Mesenchymal stem cell (in vitro differentiated cells and primary cell): Measurements from ENCODE around the gene STAT1.

ENCODE experiments used
- DNase-seq: peaks from one replicate; pipeline ENCODE4 v3.0.0-alpha.2; 2013
- H2AFZ ChIP-seq: one replicate; pipeline ENCODE4 v1.6.1; 2013; ENCODE audit warnings: low read depth, mild to moderate bottlenecking, control low read depth, inconsistent platforms, low read length, moderate library complexity
- H2AK5ac ChIP-seq: 2 replicates; pipeline ENCODE4 v1.6.1; 2013; ENCODE audit warnings: low read length, moderate library complexity, mild to moderate bottlenecking, inconsistent platforms; ENCODE audit not compliant: severe bottlenecking
- H2BK120ac ChIP-seq: one replicate; pipeline ENCODE4 v1.6.1; 2013; ENCODE audit warnings: low read depth, mild to moderate bottlenecking, inconsistent platforms, low read length, moderate library complexity
- H2BK12ac ChIP-seq, 2 experiments: one replicate each; pipeline ENCODE4 v1.6.1; 2013; ENCODE audit warnings: inconsistent platforms in 2 of 2, low read length in 2 of 2, mild to moderate bottlenecking in 2 of 2, moderate library complexity in 2 of 2, control low read depth in 1 of 2
- H2BK15ac ChIP-seq: one replicate; pipeline ENCODE4 v1.6.1; 2013; ENCODE audit warnings: mild to moderate bottlenecking, low read depth, inconsistent platforms; ENCODE audit not compliant: poor library complexity, severe bottlenecking
- H2BK5ac ChIP-seq: 2 replicates; pipeline ENCODE4 v1.6.1; 2013; ENCODE audit warnings: low read depth, mild to moderate bottlenecking, low read length, control low read depth, inconsistent platforms; ENCODE audit not compliant: poor library complexity, severe bottlenecking
- H3K14ac ChIP-seq, 2 experiments: one replicate each; pipeline ENCODE4 v1.6.1; 2013; ENCODE audit warnings: inconsistent platforms in 2 of 2, low read length in 2 of 2, control low read depth in 1 of 2, mild to moderate bottlenecking in 1 of 2, moderate library complexity in 1 of 2
- H3K18ac ChIP-seq, 2 experiments: one replicate each; pipeline ENCODE4 v1.6.1; 2013; ENCODE audit warnings: inconsistent platforms in 2 of 2, low read length in 2 of 2, control low read depth in 1 of 2, low read depth in 1 of 2, mild to moderate bottlenecking in 1 of 2
- H3K23ac ChIP-seq, 2 experiments: one replicate each; pipeline ENCODE4 v1.6.1; 2013; ENCODE audit warnings: inconsistent platforms in 2 of 2, low read length in 2 of 2, mild to moderate bottlenecking in 2 of 2, moderate library complexity in 2 of 2, control low read depth in 1 of 2
- H3K27ac ChIP-seq: 2 replicates; pipeline ENCODE4 v1.5.1; 2013; ENCODE audit warnings: mild to moderate bottlenecking, moderate library complexity, low read length, control low read depth, inconsistent platforms; ENCODE audit not compliant: poor library complexity, severe bottlenecking
- H3K27me3 ChIP-seq, 2 experiments: 2 replicates each; pipeline versions ENCODE4 v1.6.1 to v1.7.0; 2013; ENCODE audit warnings: low read length in 2 of 2, mild to moderate bottlenecking in 2 of 2, moderate library complexity in 2 of 2, control low read depth in 1 of 2, inconsistent platforms in 1 of 2; ENCODE audit not compliant: control insufficient read depth in 1 of 2, insufficient read depth in 1 of 2
- H3K36me3 ChIP-seq, 2 experiments: 2 replicates each; pipeline versions ENCODE4 v1.6.1 to v1.7.0; 2013; ENCODE audit warnings: low read length in 2 of 2, control low read depth in 1 of 2, inconsistent platforms in 1 of 2, low read depth in 1 of 2, mild to moderate bottlenecking in 1 of 2; ENCODE audit not compliant: insufficient read depth in 2 of 2, control insufficient read depth in 1 of 2
- H3K4ac ChIP-seq, 2 experiments: one replicate each; pipeline ENCODE4 v1.6.1; 2013; ENCODE audit warnings: inconsistent platforms in 2 of 2, low read length in 2 of 2, mild to moderate bottlenecking in 2 of 2, moderate library complexity in 2 of 2, control low read depth in 1 of 2, low read depth in 1 of 2
- H3K4me1 ChIP-seq: 2 replicates; pipeline ENCODE4 v1.6.1; 2013; ENCODE audit warnings: low read depth, low read length, control low read depth; ENCODE audit not compliant: control insufficient read depth, insufficient read depth
- H3K4me2 ChIP-seq: 2 replicates; pipeline ENCODE4 v1.6.1; 2013; ENCODE audit warnings: low read length, mild to moderate bottlenecking, inconsistent platforms; ENCODE audit not compliant: poor library complexity, severe bottlenecking
- H3K4me3 ChIP-seq, 2 experiments: 2 replicates each; pipeline versions ENCODE4 v1.5.1 to v1.7.0; 2013; ENCODE audit warnings: low read length in 2 of 2, mild to moderate bottlenecking in 2 of 2, control low read depth in 1 of 2, low read depth in 1 of 2; ENCODE audit not compliant: insufficient read depth in 1 of 2
- H3K79me1 ChIP-seq: replicated peaks from 2 replicates; pipeline ENCODE4 v1.6.1; 2013; ENCODE audit warnings: mild to moderate bottlenecking, control low read depth, low read length, inconsistent platforms; ENCODE audit not compliant: poor library complexity, severe bottlenecking
- H3K9ac ChIP-seq: 2 replicates; pipeline ENCODE4 v1.7.0; 2013; ENCODE audit warnings: mild to moderate bottlenecking, low read length, moderate library complexity
- H3K9me3 ChIP-seq: 2 replicates; pipeline ENCODE4 v1.7.0; 2013; ENCODE audit warnings: mild to moderate bottlenecking, low read length; ENCODE audit not compliant: control insufficient read depth
- H4K8ac ChIP-seq: one replicate; pipeline ENCODE4 v1.6.1; 2013; ENCODE audit warnings: inconsistent platforms, mild to moderate bottlenecking, low read length, moderate library complexity
- H4K91ac ChIP-seq: one replicate; pipeline ENCODE4 v1.6.1; 2013; ENCODE audit warnings: mild to moderate bottlenecking, low read length, inconsistent platforms
- WGBS: methylation state at CpG from one replicate; pipeline ENCODE4 v1.1.7; 2013; ENCODE audit warnings: mixed read lengths; 5-methylcytosine and 5-hydroxymethylcytosine counted together

STAT1 gene

DNA sequence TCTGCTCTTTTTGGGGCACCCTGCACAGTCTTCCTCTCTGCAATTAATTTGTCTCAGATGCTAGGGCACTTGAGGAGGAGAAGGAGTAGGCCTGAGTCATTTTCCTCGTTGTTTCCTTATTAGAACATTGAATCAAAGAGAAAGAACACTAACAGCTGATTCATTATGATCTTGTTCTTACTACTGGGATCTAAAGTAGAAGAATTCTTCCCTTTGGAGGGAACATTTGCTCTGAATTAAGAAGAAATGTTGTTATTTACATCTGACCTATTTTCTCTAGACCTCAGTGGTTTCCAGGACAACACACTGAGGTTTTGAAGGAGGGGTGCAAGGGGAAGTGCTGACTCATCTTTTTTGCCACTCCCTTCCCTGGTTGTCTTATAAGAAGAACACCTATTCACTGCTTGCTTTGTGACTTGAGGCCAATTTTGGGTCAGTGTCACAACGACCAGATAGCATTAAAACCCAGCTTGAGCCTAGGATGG lies 24.3 kb upstream of the STAT1 start:
- no peak overlapping the region for H3K18ac ChIP-seq
- no peaks in the 10 kb centered on the region for H3K9me3 ChIP-seq
- H3K4ac ChIP-seq = no peak overlapping the region
- H2BK12ac ChIP-seq = peak overlapping the region in 1 of 2 experiments; percentile 41
- H3K4me1 ChIP-seq = peaks cover 4% of the 10 kb centered on the region
- H3K4me3 ChIP-seq = peak overlapping the region in 1 of 2 experiments; percentile 24
- no peak overlapping the region for H3K14ac ChIP-seq
- no peak overlapping the region for H2BK5ac ChIP-seq
- WGBS = 25% methylated on average over 1 of the region's 2 CpGs
- H3K79me1 ChIP-seq = no peaks in the 10 kb centered on the region
- DNase-seq = peak; percentile 59
- peaks cover 0 to 2% of the 10 kb centered on the region in 2 experiments for H3K36me3 ChIP-seq
- H3K27ac ChIP-seq = no peak overlapping the region
- H4K91ac ChIP-seq = no peak overlapping the region
- H3K23ac ChIP-seq = no peak overlapping the region
- peak overlapping the region; percentile 81 for H3K9ac ChIP-seq
- no peaks in the 10 kb centered on the region for H3K27me3 ChIP-seq
- H3K4me2 ChIP-seq = no peak overlapping the region
- H2AK5ac ChIP-seq = no peak overlapping the region
- H4K8ac ChIP-seq = peak overlapping the region; percentile 16
- no peak overlapping the region for H2BK15ac ChIP-seq
- H2AFZ ChIP-seq = no peak overlapping the region
- H2BK120ac ChIP-seq = no peak overlapping the region

DNA sequence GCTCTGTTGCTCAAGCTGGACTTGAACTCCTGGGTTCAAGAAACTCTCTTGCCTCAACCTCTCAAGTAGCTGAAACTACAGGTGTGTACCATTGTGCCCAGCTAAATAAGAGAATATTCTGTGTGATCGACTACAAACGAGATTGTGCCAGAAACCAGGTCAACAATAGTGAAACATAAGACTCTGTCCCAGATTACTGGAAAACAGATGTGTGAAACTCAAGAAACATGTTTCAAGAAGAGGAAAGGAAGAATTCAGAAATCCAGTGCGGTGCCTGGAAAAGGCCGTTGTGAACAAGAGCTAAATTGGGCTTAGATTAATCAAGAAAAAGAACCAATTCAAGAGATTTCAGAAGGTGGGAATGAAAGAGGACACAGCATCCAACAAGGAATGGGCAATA lies 23.4 kb upstream of the STAT1 start:
- Histone ChIP-seq H3K4me2 (no peak overlapping the region), H2BK120ac (no peak overlapping the region), H3K4me1 (peaks cover 4% of the 10 kb centered on the region), H3K36me3 (peaks cover 0 to 2% of the 10 kb centered on the region in 2 experiments), H3K27me3 (no peaks in the 10 kb centered on the region), H4K91ac (no peak overlapping the region), H2BK15ac (no peak overlapping the region), H3K4ac (no peak overlapping the region), H3K27ac (no peak overlapping the region), H3K14ac (no peak overlapping the region), H3K9me3 (no peaks in the 10 kb centered on the region), H2AFZ (no peak overlapping the region), H3K23ac (no peak overlapping the region), H4K8ac (no peak overlapping the region), H3K9ac (peak overlapping the region; percentile 81), H3K4me3 (no peak overlapping the region), H2BK12ac (no peak overlapping the region), H3K18ac (no peak overlapping the region), H2AK5ac (no peak overlapping the region), H3K79me1 (no peaks in the 10 kb centered on the region), H2BK5ac (no peak overlapping the region)
- no peak for DNase-seq
- 93% methylated on average over 4 of the region's 4 CpGs for WGBS

DNA sequence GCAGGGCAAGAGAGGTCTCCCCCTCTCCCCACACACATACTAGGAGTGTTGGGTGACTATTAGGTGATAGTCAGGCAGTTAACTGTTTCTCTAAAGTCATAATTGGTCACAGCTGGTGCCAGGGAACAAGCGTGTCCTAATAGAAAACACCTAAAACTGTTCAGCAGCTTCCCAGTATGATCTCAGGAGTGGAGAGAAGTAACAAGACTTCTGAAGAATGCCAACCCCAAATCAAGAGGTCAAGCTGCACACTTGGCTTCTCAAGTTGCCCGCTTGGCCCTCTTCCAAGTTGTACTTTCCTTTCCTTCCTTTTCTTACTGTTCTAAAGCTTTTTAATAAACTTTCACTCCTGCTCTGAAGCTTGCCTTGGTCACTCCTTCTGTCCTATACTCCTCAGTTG lies 22.4 kb upstream of the STAT1 start:
- Histone ChIP-seq H2AFZ (no peak overlapping the region), H4K8ac (no peak overlapping the region), H2BK15ac (no peak overlapping the region), H3K79me1 (no peaks in the 10 kb centered on the region), H3K4me1 (no peaks in the 10 kb centered on the region), H3K36me3 (peaks cover 0 to 2% of the 10 kb centered on the region in 2 experiments), H3K18ac (no peak overlapping the region), H3K27ac (no peak overlapping the region), H3K9ac (no peak overlapping the region), H2BK120ac (no peak overlapping the region), H3K4me2 (no peak overlapping the region), H3K14ac (no peak overlapping the region), H3K9me3 (no peaks in the 10 kb centered on the region), H3K27me3 (no peaks in the 10 kb centered on the region), H3K23ac (no peak overlapping the region), H2BK5ac (no peak overlapping the region), H3K4ac (no peak overlapping the region), H4K91ac (no peak overlapping the region), H2BK12ac (no peak overlapping the region), H3K4me3 (no peak overlapping the region), H2AK5ac (peak overlapping the region; percentile 23)
- 90% methylated on average over 2 of the region's 2 CpGs for WGBS
- no peak for DNase-seq

DNA sequence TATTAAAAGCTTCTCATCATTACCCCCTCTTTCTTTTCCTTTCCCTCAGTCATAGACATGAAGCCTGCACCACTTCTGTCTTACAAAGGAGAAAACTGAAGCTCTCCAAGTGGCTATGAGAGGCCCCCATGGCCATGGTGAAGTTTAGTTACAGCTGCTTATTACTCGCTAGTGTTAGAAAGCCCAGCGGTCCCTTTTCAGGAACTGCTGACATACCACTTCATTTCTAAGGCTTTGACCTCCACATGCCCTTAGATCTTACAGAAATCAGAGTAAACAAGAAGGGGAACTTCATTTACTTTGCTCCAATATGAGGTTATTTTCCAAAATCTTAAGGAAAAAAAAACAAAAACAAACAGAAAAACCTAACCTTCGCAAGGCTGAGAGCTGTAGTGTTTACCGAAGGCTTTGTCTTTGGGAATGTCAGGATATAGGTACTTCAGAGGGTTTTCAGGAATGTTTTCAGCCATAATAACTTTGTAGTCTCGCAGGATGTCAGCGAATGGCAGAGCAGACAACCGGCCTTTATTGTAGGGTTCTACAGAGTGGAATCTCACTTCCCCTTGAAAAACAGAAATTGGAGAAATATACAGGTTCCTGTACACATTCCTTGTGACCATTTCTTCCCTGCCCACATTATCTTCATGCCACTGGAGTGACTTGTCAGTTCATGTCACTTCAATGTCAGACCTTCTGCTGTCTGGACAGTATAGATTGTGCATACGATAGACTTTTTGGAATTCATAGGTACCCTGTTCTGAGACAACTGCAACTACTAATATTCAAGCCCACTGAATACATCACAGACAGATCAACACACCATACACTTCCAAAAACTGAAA lies 18.8 kb upstream of the STAT1 start:
- Histone ChIP-seq H3K4me2 (no peak overlapping the region), H3K36me3 (peaks cover 0 to 3% of the 10 kb centered on the region in 2 experiments), H3K4me1 (no peaks in the 10 kb centered on the region), H3K4ac (no peak overlapping the region), H2BK15ac (peak overlapping the region; percentile 36), H3K9me3 (no peaks in the 10 kb centered on the region), H3K27me3 (no peaks in the 10 kb centered on the region), H2BK120ac (peak overlapping the region; percentile 66), H3K4me3 (no peak overlapping the region), H2AFZ (no peak overlapping the region), H3K9ac (no peak overlapping the region), H3K14ac (no peak overlapping the region), H2BK5ac (no peak overlapping the region), H3K18ac (peak overlapping the region in 1 of 2 experiments; percentile 34), H3K23ac (no peak overlapping the region), H4K8ac (no peak overlapping the region), H3K27ac (no peak overlapping the region), H2AK5ac (no peak overlapping the region), H3K79me1 (no peaks in the 10 kb centered on the region), H4K91ac (no peak overlapping the region), H2BK12ac (no peak overlapping the region)
- WGBS = 54% methylated on average over 7 of the region's 8 CpGs
- no peak for DNase-seq
